RPMI8226 (cell line): ENCODE measurements around the gene APAF1.

Experiments
- DNase-seq: peaks from one replicate; pipeline ENCODE4 v3.0.0-alpha.2; 2015

Gene APAF1

GRCh38 chr12:98757455-98757854 is 112.4 kb downstream of the APAF1 start:
- DNase-seq, result peak; percentile 19

GRCh38 chr12:98758331-98758730 is 113.2 kb downstream of the APAF1 start:
- DNase-seq, result no peak

- DNase-seq, result no peak
Measured at GRCh38 chr12:98763656-98764055, 118.6 kb downstream of the APAF1 start.

GRCh38 chr12:98767248-98767647 is 122.2 kb downstream of the APAF1 start:
- DNase-seq, result no peak

GRCh38 chr12:98769068-98769467 is 124.0 kb downstream of the APAF1 start:
- no peak for DNase-seq

- no peak for DNase-seq
Measured at GRCh38 chr12:98770230-98770629, 125.1 kb downstream of the APAF1 start.

- no peak for DNase-seq
Measured at GRCh38 chr12:98771811-98772752, 127.0 kb downstream of the APAF1 start.

- DNase-seq, result no peak
Measured at GRCh38 chr12:98772818-98773217, 127.7 kb downstream of the APAF1 start.

GRCh38 chr12:98780261-98780660 is 135.2 kb downstream of the APAF1 start:
- DNase-seq, result no peak

GRCh38 chr12:98783420-98783819 is 138.3 kb downstream of the APAF1 start:
- DNase-seq, result no peak
